H1 (cell line): ENCODE data around the gene FAR2. TPM values are rescaled to one million over a fixed set of nuclear protein-coding genes. Genes with fewer than 3 reads are reported as not detected.

Experiments
- CTCF ChIA-PET: fragments of 300-600 bp; sonication (Branson Sonifier 250); formaldehyde crosslinking; loops from one replicate; lab custom pipeline; 2021; ENCODE audit not compliant: partially characterized antibody; lab: Charles Lee
- POLR2A ChIA-PET: fragments of 300-600 bp; sonication (Branson Sonifier 250); formaldehyde crosslinking; loops from one replicate; lab custom pipeline; 2021; ENCODE audit warnings: inconsistent platforms; ENCODE audit not compliant: partially characterized antibody; lab: Charles Lee
- DNase-seq, 2 experiments: peaks; one replicate each; pipeline versions ENCODE4 v3.0.0 to v3.0.0-alpha.2; 2010 to 2022; ENCODE audit warnings: low spot score in 2 of 2, low read depth in 1 of 2, mixed read lengths in 1 of 2
- FAIRE-seq: peaks from 2 replicates; lab custom pipeline; 2011; peaks lifted over from hg19 to GRCh38; lab: Jason Lieb, UNC
- H2AFZ ChIP-seq: 2 replicates; pipeline ENCODE4 v1.8.1; 2012; ENCODE audit warnings: low read length, inconsistent platforms
- H2AK5ac ChIP-seq: 2 replicates; pipeline ENCODE4 v1.6.1; 2013; ENCODE audit warnings: low read depth, low read length
- H2BK120ac ChIP-seq: replicated peaks from 2 replicates; pipeline ENCODE3; 2013; ENCODE audit warnings: low read depth, low read length, inconsistent platforms
- H2BK12ac ChIP-seq: 2 replicates; pipeline ENCODE4 v1.6.1; 2013; ENCODE audit warnings: low read depth, low read length
- H2BK15ac ChIP-seq: 2 replicates; pipeline ENCODE4 v1.6.1; 2013; ENCODE audit warnings: low read length
- H2BK20ac ChIP-seq: 2 replicates; pipeline ENCODE4 v1.6.1; 2013; ENCODE audit warnings: low read length
- H2BK5ac ChIP-seq: 2 replicates; pipeline ENCODE4 v1.6.1; 2013; ENCODE audit warnings: low read depth, low read length
- H3K14ac ChIP-seq: 2 replicates; pipeline ENCODE4 v1.6.1; 2013; ENCODE audit warnings: inconsistent platforms; ENCODE audit not compliant: insufficient read length
- H3K18ac ChIP-seq: 2 replicates; pipeline ENCODE4 v1.6.1; 2013; ENCODE audit warnings: low read length; ENCODE audit errors: extremely low read depth
- H3K23ac ChIP-seq: 2 replicates; pipeline ENCODE4 v1.6.1; 2013; ENCODE audit warnings: inconsistent platforms; ENCODE audit not compliant: insufficient read length
- H3K23me2 ChIP-seq: 2 replicates; pipeline ENCODE4 v1.6.1; 2013; ENCODE audit warnings: low read depth, low read length
- H3K27ac ChIP-seq: 2 replicates; pipeline ENCODE4 v1.6.1; 2011; ENCODE audit warnings: low read depth, low read length, inconsistent platforms
- H3K27me3 ChIP-seq, 4 experiments: replicated peaks in 1 of 4; 1 replicate in 1 of 4; 2 replicates in 3 of 4; pipeline versions ENCODE4 v1.6.1 to v1.8.1; 2011 to 2013; ENCODE audit warnings: low read length in 3 of 4, mild to moderate bottlenecking in 3 of 4, inconsistent platforms in 2 of 4, mixed read lengths in 2 of 4, moderate library complexity in 1 of 4; ENCODE audit not compliant: control insufficient read depth in 3 of 4, insufficient read depth in 3 of 4; ENCODE audit errors: extremely low read depth in 1 of 4
- H3K36me3 ChIP-seq, 4 experiments: 2 replicates each; pipeline versions ENCODE4 v1.6.1 to v1.8.1; 2011 to 2013; ENCODE audit warnings: mild to moderate bottlenecking in 4 of 4, low read length in 3 of 4, moderate library complexity in 2 of 4, control low read depth in 1 of 4, inconsistent platforms in 1 of 4; ENCODE audit not compliant: insufficient read depth in 4 of 4, control insufficient read depth in 2 of 4
- H3K4ac ChIP-seq: replicated peaks from 2 replicates; pipeline ENCODE3; 2013; ENCODE audit warnings: low read length, low read depth, mixed read lengths, inconsistent platforms; ENCODE audit not compliant: insufficient read length
- H3K4me1 ChIP-seq, 4 experiments: replicated peaks in 1 of 4; 1 replicate in 1 of 4; 2 replicates in 3 of 4; pipeline versions ENCODE4 v1.6.1 to v1.8.1; 2011 to 2013; ENCODE audit warnings: low read length in 3 of 4, inconsistent platforms in 2 of 4, mixed read lengths in 1 of 4; ENCODE audit not compliant: insufficient read depth in 4 of 4, control insufficient read depth in 3 of 4
- H3K4me2 ChIP-seq, 2 experiments: 2 replicates each; pipeline versions ENCODE4 v1.6.1 to v1.8.1; 2011 to 2013; ENCODE audit warnings: low read depth in 2 of 2, low read length in 2 of 2, control low read depth in 1 of 2, inconsistent platforms in 1 of 2, mild to moderate bottlenecking in 1 of 2; ENCODE audit not compliant: insufficient read depth in 1 of 2
- H3K4me3 ChIP-seq, 4 experiments: fragments of 200-600, 300-600 bp in 1 of 4; sonication (generic), shearing (Covaris generic), sonication (Bioruptor Twin) in 1 of 4; 2 replicates each; pipeline versions ENCODE4 v1.5.1 to v1.8.1; 2011 to 2016; ENCODE audit warnings: low read length in 4 of 4, low read depth in 3 of 4, control low read depth in 2 of 4, inconsistent platforms in 2 of 4, mild to moderate bottlenecking in 2 of 4, mixed read lengths in 1 of 4, moderate library complexity in 1 of 4; ENCODE audit not compliant: insufficient read depth in 2 of 4; ENCODE audit errors: extremely low read depth in 1 of 4
- H3K56ac ChIP-seq: replicated peaks from 2 replicates; pipeline ENCODE3; 2013; ENCODE audit warnings: low read depth, mild to moderate bottlenecking, mixed read lengths, low read length, inconsistent platforms; ENCODE audit not compliant: insufficient read length
- H3K79me1 ChIP-seq: 2 replicates; pipeline ENCODE4 v1.6.1; 2013; ENCODE audit warnings: low read depth, low read length, control low read depth
- H3K79me2 ChIP-seq, 2 experiments: 2 replicates each; pipeline versions ENCODE4 v1.6.1 to v1.8.1; 2012 to 2013; ENCODE audit warnings: low read length in 2 of 2, mild to moderate bottlenecking in 2 of 2, inconsistent platforms in 1 of 2; ENCODE audit not compliant: insufficient read depth in 2 of 2, control insufficient read depth in 1 of 2
- H3K9ac ChIP-seq, 4 experiments: replicated peaks in 1 of 4; 1 replicate in 1 of 4; 2 replicates in 3 of 4; pipeline versions ENCODE4 v1.6.1 to v1.8.1; 2011 to 2013; ENCODE audit warnings: low read depth in 3 of 4, low read length in 3 of 4, control low read depth in 2 of 4, mild to moderate bottlenecking in 2 of 4, moderate library complexity in 2 of 4, inconsistent platforms in 1 of 4; ENCODE audit errors: extremely low read depth in 1 of 4
- H3K9me3 ChIP-seq, 2 experiments: 2 replicates each; pipeline versions ENCODE4 v1.6.1 to v1.8.1; 2012 to 2013; ENCODE audit warnings: mild to moderate bottlenecking in 2 of 2, moderate library complexity in 2 of 2, control low read depth in 1 of 2, inconsistent platforms in 1 of 2, low read depth in 1 of 2, low read length in 1 of 2, mixed read lengths in 1 of 2; ENCODE audit not compliant: insufficient read depth in 2 of 2
- H4K20me1 ChIP-seq, 2 experiments: replicated peaks in 1 of 2; 2 replicates each; pipeline versions ENCODE3 to v1.8.1; 2011 to 2013; ENCODE audit warnings: inconsistent platforms in 2 of 2, low read length in 2 of 2, mild to moderate bottlenecking in 1 of 2; ENCODE audit not compliant: insufficient read depth in 2 of 2, control insufficient read depth in 1 of 2
- H4K5ac ChIP-seq: 2 replicates; pipeline ENCODE4 v1.6.1; 2013; ENCODE audit warnings: low read length, low read depth, mixed read lengths, inconsistent platforms; ENCODE audit not compliant: insufficient read length
- H4K8ac ChIP-seq: 2 replicates; pipeline ENCODE4 v1.8.0; 2013; ENCODE audit warnings: mild to moderate bottlenecking, moderate library complexity, low read length, inconsistent platforms; ENCODE audit not compliant: insufficient read depth; ENCODE audit errors: extremely low read depth
- H4K91ac ChIP-seq: replicated peaks from 2 replicates; pipeline ENCODE3; 2013; ENCODE audit warnings: low read length, mixed read lengths, inconsistent platforms; ENCODE audit not compliant: insufficient read length
- BRCA1 ChIP-seq: IDR thresholded peaks from 2 replicates; pipeline ENCODE4 v1.6.1; 2012; ENCODE audit warnings: low read depth, low read length, improper control_type of control experiment
- CHD1 ChIP-seq: IDR thresholded peaks from 2 replicates; pipeline ENCODE4 v1.6.1; 2012; ENCODE audit warnings: low read depth, low read length, improper control_type of control experiment
- CREB1 ChIP-seq: IDR thresholded peaks from 2 replicates; pipeline ENCODE4 v1.6.1; 2012; ENCODE audit warnings: inconsistent platforms
- CTBP2 ChIP-seq: IDR thresholded peaks from 2 replicates; pipeline ENCODE4 v1.7.0; 2011; ENCODE audit warnings: borderline replicate concordance, mild to moderate bottlenecking, moderate library complexity, mixed read lengths, low read length; ENCODE audit not compliant: insufficient read depth, insufficient read length
- EP300 ChIP-seq, 2 experiments: IDR thresholded peaks; 1 replicate in 1 of 2; 2 replicates in 1 of 2; pipeline ENCODE4 v1.6.1; 2011 to 2012; ENCODE audit warnings: low read depth in 2 of 2, low read length in 2 of 2, mild to moderate bottlenecking in 2 of 2, borderline replicate concordance in 1 of 2, inconsistent platforms in 1 of 2, moderate library complexity in 1 of 2
- JUND ChIP-seq: IDR thresholded peaks from 2 replicates; pipeline ENCODE4 v1.6.1; 2011; ENCODE audit warnings: mild to moderate bottlenecking, improper control_type of control experiment, low read length
- KDM1A ChIP-seq: fragments of 200-600, 300-600 bp; sonication (generic); IDR thresholded peaks from 2 replicates; pipeline ENCODE4 v1.7.1; 2016; ENCODE audit warnings: mild to moderate bottlenecking, low read length, borderline replicate concordance
- RAD21 ChIP-seq, 2 experiments: IDR thresholded peaks in 1 of 2; conservative IDR thresholded peaks in 1 of 2; 2 replicates each; pipeline ENCODE4 v1.6.1; 2011; ENCODE audit warnings: low read depth in 2 of 2, low read length in 2 of 2, improper control_type of control experiment in 1 of 2, inconsistent platforms in 1 of 2, mild to moderate bottlenecking in 1 of 2, moderate library complexity in 1 of 2
- RXRA ChIP-seq: IDR thresholded peaks from 2 replicates; pipeline ENCODE4 v1.6.1; 2011; ENCODE audit warnings: low read depth, mild to moderate bottlenecking, low read length, moderate library complexity; ENCODE audit not compliant: insufficient read depth
- SAP30 ChIP-seq: fragments of 300-600 bp; sonication (generic); IDR thresholded peaks from 2 replicates; pipeline ENCODE4 v1.7.1; 2012; ENCODE audit warnings: low read length, moderate library complexity, mild to moderate bottlenecking, inconsistent platforms; ENCODE audit not compliant: insufficient read depth, insufficient replicate concordance
- SIRT6 ChIP-seq: IDR thresholded peaks from one replicate; pipeline ENCODE4 v1.7.1; 2012; ENCODE audit warnings: low read length, inconsistent platforms
- SIX5 ChIP-seq: IDR thresholded peaks from 2 replicates; pipeline ENCODE4 v1.6.1; 2011; ENCODE audit warnings: mild to moderate bottlenecking, low read depth, low read length
- SP4 ChIP-seq: IDR thresholded peaks from 2 replicates; pipeline ENCODE4 v1.6.1; 2012; ENCODE audit warnings: low read length, inconsistent platforms
- SRF ChIP-seq: IDR thresholded peaks from 2 replicates; pipeline ENCODE4 v1.6.1; 2011; ENCODE audit warnings: mild to moderate bottlenecking, low read depth, low read length, moderate library complexity
- TEAD4 ChIP-seq: IDR thresholded peaks from 2 replicates; pipeline ENCODE4 v1.6.1; 2012; ENCODE audit warnings: low read depth, low read length, inconsistent platforms, mixed read lengths
- ZNF274 ChIP-seq: IDR thresholded peaks from 2 replicates; pipeline ENCODE4 v1.7.0; 2012; ENCODE audit warnings: low read length, borderline replicate concordance; ENCODE audit errors: extremely low read depth
- WGBS, 2 experiments: shearing (Covaris generic) in 1 of 2; methylation state at CpG; one replicate each; pipeline versions ENCODE4 v1.1.6 to v1.1.7; 2013 to 2015; ENCODE audit warnings: low lambda C conversion rate in 2 of 2, mixed read lengths in 2 of 2, inconsistent platforms in 1 of 2, low coverage in 1 of 2, missing lambda C conversion rate in 1 of 2; ENCODE audit not compliant: insufficient replicate concordance in 2 of 2, insufficient coverage in 1 of 2, insufficient read length in 1 of 2; ENCODE audit errors: extremely low coverage in 1 of 2, missing lambda C conversion rate in 1 of 2; 5-methylcytosine and 5-hydroxymethylcytosine counted together
- polyA plus RNA-seq, 7 experiments: library from polyadenylated mRNA; depleted of rRNA in 3 of 7; stranded (reverse) in 5 of 7; unstranded in 2 of 7; fragments of >200 nt in 5 of 7; fragments of 200-250 nt in 2 of 7; gene quantifications; 1 replicate in 5 of 7; 2 replicates in 1 of 7; 4 replicates in 1 of 7; pipeline versions ENCODE4 v1.2.1 to v1.2.3, GENCODE V29; 2011 to 2013; ENCODE audit warnings: missing spikeins in 2 of 7, mixed read lengths in 2 of 7
- total RNA-seq: library from RNA; stranded (reverse); fragmentation: NEBNext Ultra II Directional; extraction: Animal tissue kit (Norgen Biotek cat#: 25700); gene quantifications from 2 replicates; pipeline ENCODE4 v1.2.1, GENCODE V29; 2021

The FAR2 gene
- total and polyA plus RNA-seq, 2 of the 8 experiments (the other 6 are each of a cell fraction or from before 2014, with no cell fraction given): 24.0 to 24.1 TPM

GRCh38 chr12:29113101-29113500, 36.0 kb upstream of the FAR2 start:
- no peaks in the 10 kb centered on the region for H3K27me3 ChIP-seq
- no peak overlapping the region for H3K56ac ChIP-seq
- DNase-seq (no peak), FAIRE-seq (no peak)
- no peak overlapping the region for H2AFZ ChIP-seq
- 100% methylated on average over 2 of the region's 2 CpGs; no CpG with 5 or more reads in 1 of the 2 experiments for WGBS, 2 experiments
- no peaks in the 10 kb centered on the region for H3K79me2 ChIP-seq
- no peak overlapping the region for H3K14ac ChIP-seq
- no peak overlapping the region for H3K4ac ChIP-seq
- H3K9ac ChIP-seq: no peak overlapping the region
- no peaks in the 10 kb centered on the region for H3K9me3 ChIP-seq
- no peak overlapping the region for H3K4me2 ChIP-seq
- no peak overlapping the region for H2AK5ac ChIP-seq
- no peak overlapping the region for H4K91ac ChIP-seq
- no peak overlapping the region for H3K23ac ChIP-seq
- H3K4me3 ChIP-seq: no peak overlapping the region
- no peak overlapping the region for H4K5ac ChIP-seq
- no peak overlapping the region for H2BK5ac ChIP-seq
- no peaks in the 10 kb centered on the region for H3K79me1 ChIP-seq
- ChIA-PET POLR2A (no interaction called here), CTCF (no interaction called here)
- no peak overlapping the region for H2BK120ac ChIP-seq
- no peak overlapping the region for H3K27ac ChIP-seq
- H3K23me2 ChIP-seq: no peaks in the 10 kb centered on the region
- H4K20me1 ChIP-seq: no peaks in the 10 kb centered on the region
- no peak overlapping the region for H3K18ac ChIP-seq
- H3K36me3 ChIP-seq: no peaks in the 10 kb centered on the region
- no peak overlapping the region for H2BK15ac ChIP-seq
- no peak overlapping the region for H2BK12ac ChIP-seq
- no peak overlapping the region for H2BK20ac ChIP-seq
- no peak overlapping the region for H4K8ac ChIP-seq
- no peaks in the 10 kb centered on the region for H3K4me1 ChIP-seq
- TF ChIP-seq EP300 (IDR thresholded peaks at IDR 0.05; ENCODE audit: borderline replicate concordance in 1 of 2, low read depth in 2 of 2, low read length in 2 of 2): no peak
- no peak for TF ChIP-seq SAP30
- TF ChIP-seq CTBP2: no peak
- TF ChIP-seq CREB1: no peak
- TF ChIP-seq SIRT6: no peak
- TF ChIP-seq RXRA: no peak
- TF ChIP-seq CHD1: no peak
- TF ChIP-seq TEAD4: no peak
- no peak for TF ChIP-seq ZNF274
- TF ChIP-seq SRF: no peak
- no peak for TF ChIP-seq SIX5
- TF ChIP-seq KDM1A: no peak
- TF ChIP-seq BRCA1: no peak
- no peak for TF ChIP-seq JUND
- TF ChIP-seq RAD21 (IDR thresholded peaks at IDR 0.05 in 1 of 2, conservative IDR thresholded peaks at IDR 0.05 in 1 of 2; ENCODE audit: low read depth in 2 of 2, low read length in 2 of 2): no peak
- no peak for TF ChIP-seq SP4
